ENCODE results near the gene FGF9.

FGF9 gene

DNA sequence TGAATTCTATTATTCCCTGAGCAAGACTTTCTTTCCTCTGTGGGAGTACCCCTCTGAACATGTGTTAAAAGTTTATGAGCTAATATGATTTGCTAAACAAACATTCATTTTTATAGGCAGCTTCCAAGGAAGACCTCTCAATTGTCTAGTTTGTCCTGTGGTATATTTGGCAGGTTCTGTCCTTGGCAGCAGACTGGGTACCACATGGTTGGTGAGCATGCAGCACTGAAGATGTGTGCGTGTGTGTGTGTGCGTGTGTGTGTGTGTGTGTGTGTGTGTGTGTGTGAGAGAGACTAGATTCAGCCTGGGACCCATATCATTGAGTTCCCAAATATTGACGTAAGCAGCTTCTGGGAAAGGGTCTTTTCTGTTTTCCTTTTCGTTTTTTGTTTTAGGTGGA, 24.0 kb downstream of the FGF9 start:
- TF ChIP-seq, protein P1, sequence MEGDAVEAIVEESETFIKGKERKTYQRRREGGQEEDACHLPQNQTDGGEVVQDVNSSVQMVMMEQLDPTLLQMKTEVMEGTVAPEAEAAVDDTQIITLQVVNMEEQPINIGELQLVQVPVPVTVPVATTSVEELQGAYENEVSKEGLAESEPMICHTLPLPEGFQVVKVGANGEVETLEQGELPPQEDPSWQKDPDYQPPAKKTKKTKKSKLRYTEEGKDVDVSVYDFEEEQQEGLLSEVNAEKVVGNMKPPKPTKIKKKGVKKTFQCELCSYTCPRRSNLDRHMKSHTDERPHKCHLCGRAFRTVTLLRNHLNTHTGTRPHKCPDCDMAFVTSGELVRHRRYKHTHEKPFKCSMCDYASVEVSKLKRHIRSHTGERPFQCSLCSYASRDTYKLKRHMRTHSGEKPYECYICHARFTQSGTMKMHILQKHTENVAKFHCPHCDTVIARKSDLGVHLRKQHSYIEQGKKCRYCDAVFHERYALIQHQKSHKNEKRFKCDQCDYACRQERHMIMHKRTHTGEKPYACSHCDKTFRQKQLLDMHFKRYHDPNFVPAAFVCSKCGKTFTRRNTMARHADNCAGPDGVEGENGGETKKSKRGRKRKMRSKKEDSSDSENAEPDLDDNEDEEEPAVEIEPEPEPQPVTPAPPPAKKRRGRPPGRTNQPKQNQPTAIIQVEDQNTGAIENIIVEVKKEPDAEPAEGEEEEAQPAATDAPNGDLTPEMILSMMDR (IDR thresholded peaks at IDR 0.05; ENCODE audit: low read length, missing control alignments): no peak
- no peak for DNase-seq (ENCODE audit: low read depth)
- H3K4me3 ChIP-seq (replicated peaks; ENCODE audit: low read depth, low read length): no peak overlapping the region

- TF ChIP-seq, protein P1 (IDR thresholded peaks at IDR 0.05; ENCODE audit: low read length, missing control alignments): no peak
Measured at GRCh38 chr13:21695546-21695945, 24.7 kb downstream of the FGF9 start.

DNA sequence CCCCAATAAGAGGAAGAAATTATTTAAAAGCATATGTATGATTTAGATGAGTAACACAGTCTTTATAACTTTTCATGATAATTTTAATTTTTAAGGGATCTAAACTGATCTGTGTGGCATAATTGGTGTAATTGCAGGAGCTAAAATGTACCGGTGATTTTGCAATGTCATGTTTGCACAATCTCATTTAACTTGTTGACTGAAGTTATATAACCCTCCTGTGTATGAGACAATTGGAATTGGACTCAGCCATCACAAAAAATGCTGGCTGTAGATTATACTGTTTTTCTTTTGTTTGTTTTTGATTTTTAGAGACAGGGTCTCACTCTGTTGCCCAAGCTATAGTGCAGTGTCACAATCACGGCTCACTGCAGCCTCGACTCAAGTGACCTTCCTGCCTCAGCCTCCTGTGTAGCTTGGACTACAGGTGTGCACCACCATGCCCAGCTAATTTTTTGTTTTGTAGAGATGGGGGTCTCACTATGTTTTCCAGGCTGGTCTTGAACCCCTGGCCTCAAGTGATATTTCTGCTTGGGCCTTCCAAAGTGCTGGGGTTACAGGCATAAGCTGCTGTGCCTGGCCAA, 26.1 kb downstream of the FGF9 start:
- TF ChIP-seq, protein P1 (IDR thresholded peaks at IDR 0.05; ENCODE audit: low read length, missing control alignments): no peak
- no peak for DNase-seq (ENCODE audit: low read depth)
- H3K4me3 ChIP-seq (replicated peaks; ENCODE audit: low read depth, low read length): no peak overlapping the region

More at GRCh38 chr13:21695546-21695945, 24.7 kb downstream of the FGF9 start:
- no peak overlapping the region for H3K4me3 ChIP-seq (replicated peaks; ENCODE audit: low read depth, low read length)
- no peak for DNase-seq (ENCODE audit: low read depth)

- no peak overlapping the region for H3K4me3 ChIP-seq (replicated peaks; ENCODE audit: low read depth, low read length)
- DNase-seq (ENCODE audit: low read depth): no peak
- TF ChIP-seq, protein P1 (IDR thresholded peaks at IDR 0.05; ENCODE audit: low read length, missing control alignments): no peak
Measured at GRCh38 chr13:21698817-21699679, 28.2 kb downstream of the FGF9 start.

GRCh38 chr13:21701460-21701859, 30.6 kb downstream of the FGF9 start:
- TF ChIP-seq, protein P1 (IDR thresholded peaks at IDR 0.05; ENCODE audit: low read length, missing control alignments): no peak

GRCh38 chr13:21703846-21704245, 33.0 kb downstream of the FGF9 start:
- no peak for DNase-seq (ENCODE audit: low read depth)
- TF ChIP-seq, protein P1 (IDR thresholded peaks at IDR 0.05; ENCODE audit: low read length, missing control alignments): no peak
- no peak overlapping the region for H3K4me3 ChIP-seq (replicated peaks; ENCODE audit: low read depth, low read length)

More at GRCh38 chr13:21701460-21701859, 30.6 kb downstream of the FGF9 start:
- no peak overlapping the region for H3K4me3 ChIP-seq (replicated peaks; ENCODE audit: low read depth, low read length)
- no peak for DNase-seq (ENCODE audit: low read depth)

All from fibroblast of pulmonary artery (primary cell).